Stimulated activated CD8-positive, alpha-beta memory T cell treated with anti-CD3 and anti-CD28 coated beads, Interleukin-4, amount 100 ng/mL, for 48 hours (primary cell): Measurements from ENCODE around the gene GPR119.
"Not testable (repeated sequence)": the region's sequence is repeated elsewhere in the genome, so short reads cannot be mapped to it uniquely, and the experiment has no call there.

Experiments used
- DNase-seq: peaks from one replicate; pipeline ENCODE4 v3.0.0-alpha.2; 2020

The GPR119 gene

GRCh38 chrX:130338869-130339268 lies 46.6 kb downstream of the GPR119 start:
- DNase-seq = not testable (repeated sequence)

- DNase-seq = no peak
Observed at GRCh38 chrX:130336531-130336930, 48.9 kb downstream of the GPR119 start.
